Activated CD8-positive, alpha-beta memory T cell treated with anti-CD3 and anti-CD28 coated beads, Interleukin-2, amount 50 U/mL, for 48 hours (primary cell): ENCODE results near the gene ASIC2.

Experiments used
- DNase-seq: peaks from one replicate; pipeline ENCODE4 v3.0.0-alpha.2; 2020

Gene ASIC2

GRCh38 chr17:33287096-33287725, 5.9 kb downstream of the ASIC2 start:
- no peak for DNase-seq

- no peak for DNase-seq
Observed at GRCh38 chr17:33285413-33285812, 7.7 kb downstream of the ASIC2 start.

- DNase-seq, result no peak
Observed at GRCh38 chr17:33284022-33284421, 9.1 kb downstream of the ASIC2 start.

GRCh38 chr17:33280162-33280943, 12.7 kb downstream of the ASIC2 start:
- DNase-seq, result no peak

- no peak for DNase-seq
Observed at GRCh38 chr17:33277436-33278100, 15.5 kb downstream of the ASIC2 start.

GRCh38 chr17:33273743-33274410, 19.2 kb downstream of the ASIC2 start:
- no peak for DNase-seq

GRCh38 chr17:33273271-33273670, 19.8 kb downstream of the ASIC2 start:
- DNase-seq, result no peak

GRCh38 chr17:33272438-33272837, 20.7 kb downstream of the ASIC2 start:
- no peak for DNase-seq

- no peak for DNase-seq
Observed at GRCh38 chr17:33269337-33270060, 23.6 kb downstream of the ASIC2 start.

- no peak for DNase-seq
Observed at GRCh38 chr17:33267851-33268548, 25.1 kb downstream of the ASIC2 start.

- DNase-seq, result no peak
Observed at GRCh38 chr17:33267271-33267790, 25.8 kb downstream of the ASIC2 start.

GRCh38 chr17:33266611-33267010, 26.5 kb downstream of the ASIC2 start:
- DNase-seq, result no peak

GRCh38 chr17:33266116-33266515, 27.0 kb downstream of the ASIC2 start:
- no peak for DNase-seq

- DNase-seq, result no peak
Observed at GRCh38 chr17:33263396-33263795, 29.7 kb downstream of the ASIC2 start.

GRCh38 chr17:33262266-33263123, 30.6 kb downstream of the ASIC2 start:
- DNase-seq, result no peak

- DNase-seq, result no peak
Observed at GRCh38 chr17:33261820-33262219, 31.3 kb downstream of the ASIC2 start.

GRCh38 chr17:33260638-33261037, 32.5 kb downstream of the ASIC2 start:
- DNase-seq, result no peak

GRCh38 chr17:33258296-33258695, 34.8 kb downstream of the ASIC2 start:
- no peak for DNase-seq

GRCh38 chr17:33245183-33245582, 47.9 kb downstream of the ASIC2 start:
- DNase-seq, result no peak

- DNase-seq, result no peak
Observed at GRCh38 chr17:33243732-33244131, 49.4 kb downstream of the ASIC2 start.
